HG03045 (cell line): Measurements from ENCODE around the gene ASNSD1.

Experiments
- ATAC-seq: cut with Tn5 transposase; IDR thresholded peaks from one replicate; pipeline ENCODE4 v1.9.1; 2021; ENCODE audit warnings: mild to moderate bottlenecking, moderate library complexity; ENCODE audit not compliant: unreplicated experiment

ASNSD1 gene

DNA sequence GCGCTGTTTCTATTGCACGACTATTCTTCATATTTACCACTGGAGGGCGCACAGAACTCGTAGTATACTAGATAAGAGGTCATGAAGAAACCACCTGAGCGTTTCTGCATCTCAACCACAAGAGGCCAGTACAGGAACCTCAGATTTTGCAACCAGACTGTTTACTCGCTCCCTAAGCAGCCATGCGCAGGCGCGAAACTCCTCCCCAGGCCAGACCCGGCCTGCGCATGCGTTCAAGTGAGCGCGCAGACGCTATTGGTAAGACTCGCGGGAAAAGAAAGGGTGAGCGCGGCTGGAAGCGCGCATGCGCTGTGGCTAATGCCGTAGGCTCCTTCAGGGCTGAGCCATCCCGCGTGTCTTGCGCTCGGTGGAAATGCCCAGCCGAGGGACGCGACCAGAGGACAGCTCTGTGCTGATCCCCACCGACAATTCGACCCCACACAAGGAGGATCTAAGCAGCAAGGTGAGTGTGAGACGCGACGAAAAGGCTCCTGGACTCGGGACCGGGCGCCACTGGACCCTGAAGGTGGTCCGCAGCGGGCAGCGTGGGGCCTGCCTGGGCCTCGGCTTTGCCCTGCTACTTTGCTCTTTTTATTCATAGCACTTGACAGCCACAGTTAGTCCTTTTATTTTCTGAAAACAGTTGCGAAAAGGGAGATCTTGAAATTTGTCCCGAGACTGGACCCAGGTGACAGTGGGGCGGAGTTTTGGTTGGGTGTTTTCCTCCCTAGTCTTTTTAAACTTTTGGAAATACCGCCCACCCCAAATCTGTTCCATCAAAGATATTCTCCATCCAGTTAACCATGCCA, at the start of gene ASNSD1:
ASNSD1 (plus strand) TSS at position 312 of the 809 bp plus-strand sequence. CDS start 4,674 bp downstream, outside the sequence.
- ATAC-seq = peak; percentile 97

DNA sequence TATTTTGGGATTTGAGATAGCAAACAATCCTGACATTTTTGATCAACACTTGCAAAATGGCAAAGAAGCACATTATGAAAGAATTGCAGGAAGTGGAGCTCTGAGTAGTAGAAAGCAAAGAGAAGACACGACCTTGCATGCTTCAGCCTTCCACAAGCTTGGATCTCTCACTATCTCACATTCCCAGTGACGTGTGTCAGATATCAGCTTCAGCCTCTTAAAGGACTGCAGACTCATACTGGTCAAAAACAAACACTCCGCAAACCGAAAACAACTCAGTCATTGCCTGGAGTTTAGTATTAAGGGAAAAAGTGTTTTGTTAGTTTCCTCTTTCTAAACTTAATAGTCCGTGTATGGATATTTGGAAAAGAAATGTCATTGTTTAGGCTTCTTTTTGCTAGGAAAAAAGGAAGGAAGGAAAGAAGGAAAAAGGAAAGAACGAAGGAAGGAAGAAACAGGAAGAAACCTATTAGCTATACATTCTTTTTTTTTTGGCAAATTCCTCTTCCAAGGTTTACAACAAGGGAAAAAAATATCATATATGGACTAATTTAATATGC, 48.1 kb upstream of the ASNSD1 start:
- no peak for ATAC-seq

DNA sequence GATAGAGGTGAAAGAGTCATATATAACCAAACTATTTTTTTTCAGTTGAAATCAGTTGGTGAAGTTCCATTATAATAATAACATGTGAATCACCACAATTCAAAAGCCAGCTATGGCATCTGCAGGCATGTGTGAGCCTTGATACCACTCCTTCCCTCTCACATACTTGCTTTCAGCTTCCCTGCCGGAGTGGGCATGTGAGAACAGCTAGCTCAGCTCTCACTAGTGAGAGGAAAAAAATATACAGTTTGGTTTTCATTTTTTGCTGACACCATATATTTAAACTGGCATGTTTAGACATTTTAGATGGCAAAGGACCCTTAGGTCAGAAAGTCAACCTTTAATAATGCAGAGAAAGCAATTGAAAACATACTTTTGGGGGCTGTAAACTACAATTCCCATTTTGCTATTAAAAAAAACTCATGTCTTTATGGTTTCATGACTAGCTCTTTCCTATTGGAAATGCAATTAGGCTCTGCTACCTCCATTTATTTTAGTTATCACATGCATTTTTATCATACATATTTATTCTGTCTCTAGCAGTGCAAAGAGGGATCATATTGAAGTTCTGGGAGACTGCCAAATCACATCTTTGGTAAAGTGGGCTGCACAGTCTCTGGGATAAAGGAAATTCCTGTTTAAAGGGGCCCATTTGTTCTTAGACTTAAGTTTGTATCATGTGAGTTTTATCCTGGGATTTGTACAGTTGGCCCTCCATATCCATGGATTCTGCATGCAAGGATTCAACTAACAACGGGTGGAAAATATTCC, 47.4 kb upstream of the ASNSD1 start:
- no peak for ATAC-seq

DNA sequence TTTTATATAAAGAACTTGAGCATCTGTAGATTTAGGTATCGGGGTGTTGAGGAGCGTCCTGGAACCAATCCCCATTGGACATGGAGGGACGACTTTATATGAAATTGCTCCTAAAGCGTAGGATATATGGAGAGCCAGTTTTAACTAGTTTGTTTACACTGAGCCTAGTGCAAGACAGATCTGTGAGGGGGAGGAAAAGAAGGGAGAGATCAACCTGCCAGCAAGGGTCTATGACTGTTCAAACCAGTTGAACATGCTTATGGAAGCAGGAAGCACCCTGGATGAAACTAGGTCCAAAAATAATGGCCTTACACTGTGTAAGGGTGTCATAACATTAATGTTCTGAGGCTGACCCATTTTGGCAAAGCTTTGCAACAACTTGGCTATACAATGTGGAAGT, 46.7 kb upstream of the ASNSD1 start:
- ATAC-seq = no peak

DNA sequence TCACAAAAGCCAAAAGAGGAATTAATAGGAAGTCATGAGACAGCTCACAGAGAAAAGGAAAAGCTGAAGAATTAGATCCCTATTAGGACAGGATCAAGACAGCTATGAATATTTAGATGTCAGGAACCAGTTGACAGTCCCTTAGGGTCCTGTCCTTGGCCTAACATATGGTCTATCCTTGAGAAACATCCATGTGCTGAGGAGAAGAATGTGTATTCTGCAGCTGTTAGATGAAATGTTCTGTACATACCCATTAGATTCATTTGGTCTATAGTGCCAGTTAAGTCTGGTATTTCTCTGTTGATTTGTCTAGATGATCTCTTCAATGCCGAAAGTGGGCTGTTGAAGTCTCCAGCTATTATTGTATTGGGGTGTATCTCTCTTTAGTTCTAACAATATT, 43.1 kb upstream of the ASNSD1 start:
- ATAC-seq = no peak

DNA sequence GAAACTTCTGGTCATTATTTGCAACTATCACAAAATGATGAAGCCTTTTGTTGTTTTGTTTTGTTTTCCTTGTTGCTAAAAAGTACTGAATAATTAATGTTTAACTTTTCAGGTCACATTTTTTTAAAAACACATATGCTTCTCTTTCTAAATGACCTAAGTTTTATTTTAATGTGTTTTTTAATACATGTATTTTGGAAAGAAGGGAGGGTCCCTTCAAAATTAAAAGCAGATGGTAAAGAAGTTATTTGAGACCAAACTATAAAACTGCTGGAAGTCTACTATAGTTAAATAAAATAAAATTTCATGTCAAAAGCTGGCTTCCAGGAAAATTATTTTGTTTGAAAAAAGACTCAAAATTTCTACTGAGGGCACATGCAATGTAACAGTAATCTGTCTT, 39.5 kb upstream of the ASNSD1 start:
- no peak for ATAC-seq

DNA sequence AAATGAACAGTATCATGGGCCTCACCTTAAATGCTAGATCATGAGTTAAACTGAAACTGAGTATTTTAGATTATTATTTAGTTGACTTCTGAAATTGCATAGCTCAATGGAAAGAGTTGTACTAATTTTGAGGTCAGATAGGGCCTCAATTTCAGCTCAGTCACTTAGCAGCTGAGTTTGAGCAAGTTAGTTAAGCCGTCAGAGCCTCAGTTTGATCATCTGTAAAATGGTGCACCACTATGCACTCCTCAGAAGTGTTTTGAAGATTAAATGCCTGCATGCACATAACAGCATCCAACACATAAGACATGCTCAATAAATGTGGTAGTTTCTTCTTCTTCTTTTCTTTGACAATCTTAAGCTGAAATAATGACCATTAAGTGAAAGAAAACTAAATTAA, 38.2 kb upstream of the ASNSD1 start:
- no peak for ATAC-seq

DNA sequence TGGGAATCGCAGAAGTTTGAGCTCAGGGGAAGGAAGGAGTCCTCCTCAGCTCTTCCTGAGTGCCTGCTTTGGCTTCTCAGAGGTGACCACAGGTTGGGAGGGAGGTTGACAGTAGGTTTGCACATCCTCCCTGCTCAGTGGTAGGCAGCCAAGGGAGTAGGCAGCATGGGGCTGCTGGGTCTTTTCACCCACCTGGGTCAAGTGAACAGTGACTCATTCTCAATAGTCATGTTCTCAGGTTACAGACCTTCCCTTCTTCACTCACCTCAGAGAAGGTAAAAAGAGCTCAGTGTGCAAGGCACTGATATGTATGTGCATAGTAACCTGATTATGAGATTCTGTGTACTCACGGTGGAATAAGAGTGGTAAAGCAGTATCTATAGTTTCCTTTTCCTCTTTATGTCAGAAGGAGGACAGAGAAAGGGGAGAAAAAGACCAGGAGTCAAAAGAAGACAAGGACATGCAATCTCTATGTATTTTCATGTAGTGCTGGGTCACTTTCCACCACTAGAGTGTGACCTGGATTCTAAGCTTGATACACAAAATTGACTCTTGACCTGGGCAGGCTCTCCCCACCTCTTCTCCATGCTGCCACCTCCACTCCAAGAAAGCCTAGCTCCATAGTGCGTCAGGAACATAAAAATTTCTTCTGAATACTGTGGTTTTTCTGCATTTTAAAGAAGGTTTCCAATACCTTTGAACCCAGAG, 36.5 kb upstream of the ASNSD1 start:
- no peak for ATAC-seq

- ATAC-seq = no peak
Measured at GRCh38 chr2:189625636-189626035, 35.6 kb upstream of the ASNSD1 start.

GRCh38 chr2:189627789-189628188, 33.5 kb upstream of the ASNSD1 start:
- ATAC-seq = no peak

DNA sequence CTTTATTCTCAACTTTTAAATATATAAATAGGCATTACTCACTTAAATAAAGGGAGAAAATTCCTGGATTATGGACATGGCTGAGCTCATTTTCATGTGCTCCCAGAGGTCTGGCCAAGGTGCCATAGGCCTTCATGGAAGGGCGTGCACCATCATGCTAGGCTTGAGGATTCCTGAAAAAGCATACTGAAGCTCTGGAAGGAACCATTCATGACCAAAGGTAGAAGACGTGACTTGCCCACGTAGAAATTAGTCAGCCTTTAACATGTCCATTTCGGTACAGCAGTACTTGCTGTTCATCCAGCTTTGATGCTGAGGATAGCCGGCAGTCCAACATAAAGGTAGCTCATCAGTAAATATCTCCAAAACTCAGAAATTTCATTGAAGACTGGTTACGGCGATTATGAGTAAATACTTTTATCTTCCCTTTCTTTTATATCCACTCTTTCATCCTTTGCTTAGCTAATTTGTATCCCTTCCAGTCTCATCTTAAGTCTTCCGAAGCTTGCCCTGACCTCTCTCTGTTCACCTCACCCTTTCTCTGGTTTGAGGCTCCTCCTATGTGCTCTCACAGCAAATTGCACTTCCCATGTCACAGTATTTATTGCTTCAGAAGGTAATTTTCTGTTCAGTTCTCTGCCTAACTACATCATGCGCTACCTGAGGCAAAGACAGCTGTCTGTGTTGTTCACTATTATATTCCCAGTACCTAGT, 32.3 kb upstream of the ASNSD1 start:
- no peak for ATAC-seq

DNA sequence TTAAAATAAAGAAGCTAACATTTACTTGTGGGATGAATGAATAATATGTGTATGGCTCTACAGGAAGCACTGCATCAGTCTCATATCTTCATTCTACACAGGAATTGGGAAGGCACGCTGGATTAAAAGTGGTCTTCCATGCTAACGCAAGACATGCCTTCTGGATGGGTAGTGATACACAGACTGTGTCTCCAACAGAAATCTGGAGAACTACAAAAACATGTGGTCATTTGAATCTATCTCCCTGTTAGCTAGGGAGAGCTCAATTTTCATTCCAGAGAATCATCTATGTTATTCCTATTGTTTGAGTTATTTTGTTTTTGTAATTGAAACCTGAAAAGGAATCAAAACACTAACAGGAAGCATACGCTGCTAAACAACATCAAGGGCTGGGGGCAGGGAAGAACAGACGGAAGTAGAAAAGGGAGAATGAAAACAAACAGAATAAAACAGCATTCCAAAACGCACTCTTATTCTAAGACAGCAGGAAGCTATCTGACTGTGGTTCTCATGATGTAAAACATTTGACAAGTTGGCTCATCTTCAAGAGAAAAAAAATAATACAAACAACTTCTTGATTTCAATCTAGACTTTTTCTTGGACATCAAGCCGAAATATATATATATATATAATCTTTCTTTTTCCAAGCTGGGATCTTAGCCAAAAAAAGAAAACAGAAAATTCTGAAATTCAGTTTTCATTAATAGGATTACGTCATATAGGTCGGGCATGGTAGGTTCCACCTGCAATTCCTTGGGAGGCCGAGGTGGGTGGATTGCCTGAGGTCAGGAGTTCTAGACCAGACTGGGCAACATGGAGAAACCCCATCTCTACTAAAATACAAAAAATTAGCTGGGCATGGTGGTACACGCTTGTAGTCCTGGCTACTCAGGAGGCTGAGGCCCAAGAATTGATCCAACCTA, 31.5 kb upstream of the ASNSD1 start:
- ATAC-seq = no peak

GRCh38 chr2:189631849-189632248, 29.4 kb upstream of the ASNSD1 start:
- ATAC-seq = no peak

- ATAC-seq = no peak
Measured at GRCh38 chr2:189633392-189633811, 27.9 kb upstream of the ASNSD1 start.

DNA sequence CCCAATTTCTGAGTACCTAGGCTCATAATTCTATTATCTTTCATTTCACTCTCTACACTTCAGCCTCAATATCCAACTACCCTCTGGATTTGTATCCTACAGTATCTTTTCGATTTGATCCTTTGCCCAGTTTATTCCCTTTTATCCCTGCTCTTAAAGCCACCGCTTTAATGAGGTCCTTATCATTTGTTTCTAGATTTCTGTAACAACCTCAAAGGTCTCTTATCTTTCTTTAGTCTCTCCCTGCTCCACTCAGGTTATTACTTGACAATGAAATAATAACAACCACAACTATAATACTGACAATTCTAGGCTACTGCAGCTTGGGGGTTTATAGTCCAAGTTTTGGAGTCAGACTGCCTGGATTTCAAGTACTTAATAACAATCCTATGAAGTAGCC, 25.9 kb upstream of the ASNSD1 start:
- no peak for ATAC-seq

DNA sequence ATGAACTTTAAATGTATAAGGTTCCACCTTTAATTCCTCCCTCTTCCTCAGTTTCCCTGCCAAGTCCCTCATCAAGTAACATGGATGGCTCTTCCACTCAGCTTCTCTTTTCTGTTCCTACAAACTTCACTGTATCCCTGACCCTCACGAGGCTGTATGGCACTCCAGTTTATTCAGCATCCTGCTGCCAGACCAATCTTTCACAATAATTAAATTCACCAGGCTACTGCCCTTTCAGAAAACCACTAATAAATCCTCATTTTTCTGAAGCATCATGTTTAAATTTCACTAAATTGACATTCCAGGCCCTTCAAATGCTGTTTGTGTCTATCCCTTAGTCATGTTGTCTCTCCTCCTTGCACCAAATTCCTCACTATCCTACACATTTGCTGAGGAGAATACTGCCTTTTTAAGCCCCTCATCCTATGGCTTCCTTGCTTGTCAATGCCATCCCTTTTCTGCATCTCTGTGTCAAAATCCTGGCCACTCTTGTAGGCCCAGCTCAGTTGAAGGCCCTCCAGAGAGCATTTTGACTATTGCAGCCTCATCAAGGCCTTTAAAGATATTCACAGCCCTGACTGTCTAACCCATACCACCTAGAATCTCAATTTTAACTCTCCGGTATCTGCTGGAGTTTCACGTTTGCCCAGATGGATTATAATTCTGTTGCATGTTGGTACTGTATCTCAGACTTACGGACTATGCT, 22.8 kb upstream of the ASNSD1 start:
- ATAC-seq = no peak

DNA sequence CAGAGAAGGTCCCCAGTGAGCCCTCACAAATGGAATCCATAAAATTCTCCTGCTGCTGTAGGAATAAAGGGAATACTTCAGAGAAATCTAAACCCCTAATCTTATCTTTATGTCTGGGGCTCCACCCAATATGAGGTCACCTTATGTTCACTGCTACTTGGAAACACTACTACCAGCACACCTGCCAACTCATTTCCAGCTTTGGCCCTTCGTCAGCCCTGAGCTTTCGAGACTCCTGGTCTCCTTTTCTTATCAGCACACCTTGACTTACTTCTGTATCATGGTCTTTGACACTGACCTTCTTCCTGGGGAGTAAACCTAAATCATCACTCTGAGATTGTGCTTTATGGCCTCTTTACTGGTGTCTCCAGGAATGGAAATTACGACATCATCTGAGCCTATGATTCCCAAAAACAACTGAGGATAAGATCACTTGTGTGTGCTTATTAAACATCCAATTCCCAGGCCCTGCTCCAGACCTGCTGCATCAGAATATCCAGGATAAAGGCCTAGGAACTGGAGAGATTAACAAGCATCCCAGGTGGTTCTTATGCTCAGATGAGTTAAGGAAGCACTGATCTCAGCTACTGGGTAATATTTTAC, 22.2 kb upstream of the ASNSD1 start:
- no peak for ATAC-seq

DNA sequence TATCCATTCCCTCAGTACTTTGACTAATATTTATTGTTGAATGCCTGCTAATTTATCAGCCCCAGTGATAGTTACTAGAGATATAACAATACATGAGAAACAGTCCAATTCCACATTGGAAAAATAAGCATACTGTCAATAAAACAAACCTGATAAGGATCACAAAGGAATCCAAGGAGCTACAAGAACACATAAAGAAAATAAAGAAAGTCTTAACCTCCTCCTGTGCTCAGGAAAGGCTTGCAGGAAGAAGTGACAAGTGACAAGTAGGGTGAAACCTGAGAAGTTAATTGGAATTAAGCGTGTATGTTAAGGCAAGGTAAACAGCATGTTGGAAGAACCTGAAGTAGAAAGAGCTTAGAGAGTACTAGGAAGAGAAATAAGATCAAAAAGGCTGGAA, 20.3 kb upstream of the ASNSD1 start:
- no peak for ATAC-seq

DNA sequence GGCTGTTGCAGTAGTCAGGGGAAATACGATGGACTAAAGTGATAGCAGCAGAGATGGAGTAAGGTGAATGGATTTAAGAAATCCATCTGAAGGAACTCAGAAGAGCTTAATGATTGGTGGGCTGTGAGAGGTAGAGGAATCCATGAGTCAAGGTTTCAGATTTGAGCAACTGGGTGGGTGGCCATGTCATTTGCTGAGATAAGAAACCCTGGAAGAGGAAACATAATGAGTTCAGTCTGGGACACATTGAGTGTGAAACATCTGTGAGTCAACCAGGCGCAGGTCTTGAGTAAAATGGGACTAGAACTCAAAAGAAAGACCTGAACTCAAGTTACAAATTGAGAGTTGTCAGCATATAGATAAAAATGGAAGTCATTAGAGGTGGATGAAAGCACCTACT, 19.7 kb upstream of the ASNSD1 start:
- no peak for ATAC-seq
